Measurements from ENCODE around the gene CPNE8. TPM values are rescaled to one million over a fixed set of nuclear protein-coding genes. Genes with fewer than 3 reads are reported as not detected.

The CPNE8 gene
- total RNA-seq, 1 donor from 2014 or later, result 13.4 TPM

GRCh38 chr12:38903596-38903995 lies 1.8 kb downstream of the CPNE8 start:
- DNase-seq (no peak), ATAC-seq (no peak)
- intact Hi-C loops (cut with micrococcal nuclease), result no loop called here

- DNase-seq, result no peak
- no peak for ATAC-seq
- intact Hi-C loops (cut with micrococcal nuclease), result no loop called here
These were observed 7.2 kb downstream of the CPNE8 start for GRCh38 chr12:38898001-38898684.

- intact Hi-C loops (cut with micrococcal nuclease), result no loop called here
- DNase-seq (no peak), ATAC-seq (no peak)
These were observed 9.9 kb downstream of the CPNE8 start for GRCh38 chr12:38895446-38895845.

- intact Hi-C loops (cut with micrococcal nuclease), result no loop called here
These were observed 12.4 kb downstream of the CPNE8 start for GRCh38 chr12:38892976-38893375.

GRCh38 chr12:38892087-38892786 lies 13.2 kb downstream of the CPNE8 start:
- intact Hi-C loops (cut with micrococcal nuclease), result no loop called here
- DNase-seq (no peak), ATAC-seq (peak; percentile 28)

More at GRCh38 chr12:38892976-38893375, 12.4 kb downstream of the CPNE8 start:
- no peak for ATAC-seq
- no peak for DNase-seq

GRCh38 chr12:38890102-38890855 lies 15.1 kb downstream of the CPNE8 start:
- ATAC-seq, result no peak
- intact Hi-C loops (cut with micrococcal nuclease), result no loop called here
- no peak for DNase-seq

- intact Hi-C loops (cut with micrococcal nuclease), result no loop called here
- ATAC-seq, result no peak
- no peak for DNase-seq
These were observed 16.0 kb downstream of the CPNE8 start for GRCh38 chr12:38889297-38889815.

- no peak for DNase-seq
- ATAC-seq, result no peak
- intact Hi-C loops (cut with micrococcal nuclease), result no loop called here
These were observed 17.6 kb downstream of the CPNE8 start for GRCh38 chr12:38887770-38888169.

- peak; percentile 22 for ATAC-seq
- intact Hi-C loops (cut with micrococcal nuclease), result no loop called here
- DNase-seq, result no peak
These were observed 18.5 kb downstream of the CPNE8 start for GRCh38 chr12:38886931-38887330.

GRCh38 chr12:38886064-38886463 lies 19.3 kb downstream of the CPNE8 start:
- DNase-seq (peak; percentile 61), ATAC-seq (peak; percentile 24)
- intact Hi-C loops (cut with micrococcal nuclease), result no loop called here

- intact Hi-C loops (cut with micrococcal nuclease), result no loop called here
- DNase-seq (no peak), ATAC-seq (no peak)
These were observed 20.7 kb downstream of the CPNE8 start for GRCh38 chr12:38884666-38885065.

- DNase-seq (no peak), ATAC-seq (peak; percentile 72)
- intact Hi-C loops (cut with micrococcal nuclease), result no loop called here
These were observed 21.7 kb downstream of the CPNE8 start for GRCh38 chr12:38883629-38884134.

GRCh38 chr12:38880288-38880687 lies 25.1 kb downstream of the CPNE8 start:
- intact Hi-C loops (cut with micrococcal nuclease), result no loop called here
- DNase-seq, result no peak

GRCh38 chr12:38878986-38879385 lies 26.4 kb downstream of the CPNE8 start:
- no peak for DNase-seq
- no peak for ATAC-seq
- intact Hi-C loops (cut with micrococcal nuclease), result no loop called here

More at GRCh38 chr12:38880288-38880687, 25.1 kb downstream of the CPNE8 start:
- ATAC-seq, result no peak

- DNase-seq (no peak), ATAC-seq (no peak)
- intact Hi-C loops (cut with micrococcal nuclease), result no loop called here
These were observed 27.1 kb downstream of the CPNE8 start for GRCh38 chr12:38878333-38878705.

GRCh38 chr12:38875586-38876228 lies 29.7 kb downstream of the CPNE8 start:
- ATAC-seq, result no peak
- DNase-seq, result no peak
- intact Hi-C loops (cut with micrococcal nuclease), result no loop called here

GRCh38 chr12:38872561-38872960 lies 32.8 kb downstream of the CPNE8 start:
- DNase-seq (no peak), ATAC-seq (no peak)
- intact Hi-C loops (cut with micrococcal nuclease), result no loop called here

GRCh38 chr12:38872156-38872555 lies 33.2 kb downstream of the CPNE8 start:
- no peak for ATAC-seq
- no peak for DNase-seq
- intact Hi-C loops (cut with micrococcal nuclease), result no loop called here

GRCh38 chr12:38869036-38869435 lies 36.4 kb downstream of the CPNE8 start:
- intact Hi-C loops (cut with micrococcal nuclease), result no loop called here
- ATAC-seq, result no peak
- no peak for DNase-seq
